CD4-positive, alpha-beta T cell treated with Interleukin-21 for 1 hour (primary cell): ENCODE measurements around the gene ART3.

Source experiments
- DNase-seq: peaks from one replicate; pipeline ENCODE4 v3.0.0-alpha.2; 2020

Gene ART3

GRCh38 chr4:76153356-76153755, 78.8 kb downstream of the ART3 start:
- DNase-seq = no peak

GRCh38 chr4:76155979-76156378, 81.5 kb downstream of the ART3 start:
- no peak for DNase-seq

- DNase-seq = no peak
Observed at GRCh38 chr4:76156635-76157034, 82.1 kb downstream of the ART3 start.

- DNase-seq = no peak
Observed at GRCh38 chr4:76160355-76160754, 85.8 kb downstream of the ART3 start.
